Measurements from ENCODE around the gene SERAC1. TPM values are rescaled to one million over a fixed set of nuclear protein-coding genes. Genes with fewer than 3 reads are reported as not detected.

The SERAC1 gene
- total RNA-seq, 1 donor, result 11.2 TPM

DNA sequence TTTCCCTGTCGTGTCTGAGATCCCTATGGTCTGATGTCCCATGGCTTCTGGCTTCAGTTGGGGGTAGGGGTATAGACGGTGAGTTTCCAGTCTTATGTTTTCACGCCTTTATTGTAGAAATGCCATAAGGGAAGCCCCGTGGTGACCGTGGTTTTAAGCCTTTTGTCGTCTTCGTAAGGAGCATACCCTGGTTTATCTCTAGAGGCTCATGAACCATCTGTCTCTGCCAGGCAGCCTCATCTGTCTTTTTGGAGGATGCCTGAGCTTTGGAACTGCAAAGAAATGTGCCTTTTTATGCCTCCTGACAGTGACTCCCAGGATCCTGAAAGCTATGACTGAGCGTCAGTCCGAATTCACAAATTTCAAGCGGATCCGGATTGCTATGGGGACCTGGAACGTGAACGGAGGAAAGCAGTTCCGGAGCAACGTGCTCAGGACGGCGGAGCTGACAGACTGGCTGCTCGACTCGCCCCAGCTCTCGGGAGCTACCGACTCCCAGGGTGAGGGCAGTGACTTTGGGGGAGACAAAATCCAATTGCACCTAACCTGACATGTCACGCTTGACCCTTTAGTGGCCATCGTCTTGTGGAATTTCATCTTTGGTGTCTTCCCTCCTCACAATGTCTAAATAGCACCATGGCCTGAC lies 101.8 kb downstream of the SERAC1 start:
- TF ChIP-seq, protein P1, sequence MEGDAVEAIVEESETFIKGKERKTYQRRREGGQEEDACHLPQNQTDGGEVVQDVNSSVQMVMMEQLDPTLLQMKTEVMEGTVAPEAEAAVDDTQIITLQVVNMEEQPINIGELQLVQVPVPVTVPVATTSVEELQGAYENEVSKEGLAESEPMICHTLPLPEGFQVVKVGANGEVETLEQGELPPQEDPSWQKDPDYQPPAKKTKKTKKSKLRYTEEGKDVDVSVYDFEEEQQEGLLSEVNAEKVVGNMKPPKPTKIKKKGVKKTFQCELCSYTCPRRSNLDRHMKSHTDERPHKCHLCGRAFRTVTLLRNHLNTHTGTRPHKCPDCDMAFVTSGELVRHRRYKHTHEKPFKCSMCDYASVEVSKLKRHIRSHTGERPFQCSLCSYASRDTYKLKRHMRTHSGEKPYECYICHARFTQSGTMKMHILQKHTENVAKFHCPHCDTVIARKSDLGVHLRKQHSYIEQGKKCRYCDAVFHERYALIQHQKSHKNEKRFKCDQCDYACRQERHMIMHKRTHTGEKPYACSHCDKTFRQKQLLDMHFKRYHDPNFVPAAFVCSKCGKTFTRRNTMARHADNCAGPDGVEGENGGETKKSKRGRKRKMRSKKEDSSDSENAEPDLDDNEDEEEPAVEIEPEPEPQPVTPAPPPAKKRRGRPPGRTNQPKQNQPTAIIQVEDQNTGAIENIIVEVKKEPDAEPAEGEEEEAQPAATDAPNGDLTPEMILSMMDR (IDR thresholded peaks at IDR 0.05; ENCODE audit: insufficient read depth, low read length), result no peak
- H3K4me3 ChIP-seq (ENCODE audit: low read depth, low read length), result no peak overlapping the region
- DNase-seq (ENCODE audit: low read depth), result no peak

DNA sequence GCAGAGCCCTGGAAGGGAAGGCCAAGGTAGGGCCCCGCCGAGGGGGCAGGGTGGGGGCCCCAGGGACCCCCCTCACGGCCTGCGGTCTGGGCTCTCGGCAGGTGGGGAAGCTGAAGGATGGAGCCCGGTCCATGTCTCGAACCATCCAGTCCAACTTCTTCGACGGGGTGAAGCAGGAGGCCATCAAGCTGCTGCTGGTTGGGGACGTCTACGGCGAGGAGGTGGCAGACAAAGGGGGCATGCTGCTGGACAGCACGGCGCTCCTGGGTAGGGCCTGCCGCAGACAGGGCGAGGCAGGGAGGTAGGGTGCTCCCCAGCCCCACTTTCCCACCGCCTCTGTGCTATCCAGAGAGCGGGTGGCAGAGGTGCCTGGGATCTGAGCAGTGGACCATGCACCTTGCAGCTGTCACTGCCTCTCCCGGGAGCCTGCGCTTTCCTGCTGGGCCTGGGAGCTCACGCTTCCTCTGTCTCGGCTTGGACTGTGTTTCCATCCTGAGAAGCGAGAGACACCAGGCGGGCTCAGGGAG lies 103.3 kb downstream of the SERAC1 start:
- no peak overlapping the region for H3K4me3 ChIP-seq (ENCODE audit: low read depth, low read length)
- DNase-seq (ENCODE audit: low read depth), result no peak
- TF ChIP-seq, protein P1 (IDR thresholded peaks at IDR 0.05; ENCODE audit: insufficient read depth, low read length), result no peak

DNA sequence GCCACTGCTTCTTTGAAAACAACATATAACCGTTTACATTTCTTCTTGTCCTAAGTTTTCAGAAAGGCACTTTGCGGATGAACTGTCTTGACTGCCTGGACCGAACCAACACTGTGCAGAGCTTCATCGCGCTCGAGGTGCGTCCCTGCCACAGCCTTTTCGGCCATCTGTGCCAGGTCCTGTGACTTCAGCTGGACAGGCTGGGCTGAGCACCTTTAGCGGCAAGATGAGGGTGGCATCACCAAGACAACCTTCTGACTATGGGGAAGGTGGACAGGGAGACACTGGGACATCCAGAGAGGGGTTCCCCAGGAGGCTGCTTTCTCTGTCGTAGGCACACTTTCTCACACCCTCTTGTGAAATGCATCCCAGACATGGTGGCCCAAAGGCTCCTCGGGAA lies 104.3 kb downstream of the SERAC1 start:
- H3K4me3 ChIP-seq (ENCODE audit: low read depth, low read length), result no peak overlapping the region
- DNase-seq (ENCODE audit: low read depth), result no peak
- TF ChIP-seq, protein P1 (IDR thresholded peaks at IDR 0.05; ENCODE audit: insufficient read depth, low read length), result no peak

DNA sequence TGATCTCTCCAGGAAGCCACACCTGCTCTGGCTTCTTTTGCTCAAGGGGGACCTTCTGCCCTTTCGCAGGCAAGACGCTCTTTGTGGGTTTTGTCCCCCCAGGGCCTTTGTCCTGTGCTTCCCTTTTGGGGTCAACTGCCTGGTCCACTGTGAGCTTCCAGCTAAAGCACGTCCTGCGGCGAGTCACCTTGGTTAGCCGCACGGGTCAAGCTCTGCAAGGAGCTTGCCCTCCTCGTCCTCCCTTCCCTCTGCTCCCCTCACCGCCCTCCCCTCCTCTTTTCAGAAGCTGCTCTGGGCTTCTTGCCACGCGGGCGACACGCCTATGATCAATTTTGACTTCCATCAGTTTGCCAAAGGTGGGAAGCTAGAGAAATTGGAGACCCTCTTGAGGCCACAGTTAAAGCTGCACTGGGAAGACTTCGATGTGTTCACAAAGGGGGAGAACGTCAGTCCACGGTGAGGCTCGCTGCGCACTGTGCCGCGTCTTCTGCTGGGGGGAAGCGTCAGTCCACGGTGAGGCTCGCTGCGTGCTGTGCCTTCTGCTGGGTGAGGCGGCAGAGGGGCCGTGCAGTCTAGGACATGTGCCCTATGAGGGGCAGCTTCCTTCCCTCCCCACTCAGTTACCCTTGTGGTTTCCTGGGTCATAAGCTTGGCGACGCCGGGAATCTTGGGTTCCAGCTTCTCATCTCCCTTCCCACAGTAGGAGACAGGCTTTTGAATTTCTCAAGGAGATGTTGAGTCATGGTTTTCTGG lies 106.2 kb downstream of the SERAC1 start:
- TF ChIP-seq, protein P1 (IDR thresholded peaks at IDR 0.05; ENCODE audit: insufficient read depth, low read length), result no peak
- DNase-seq (ENCODE audit: low read depth), result no peak
- H3K4me3 ChIP-seq (ENCODE audit: low read depth, low read length), result no peak overlapping the region

DNA sequence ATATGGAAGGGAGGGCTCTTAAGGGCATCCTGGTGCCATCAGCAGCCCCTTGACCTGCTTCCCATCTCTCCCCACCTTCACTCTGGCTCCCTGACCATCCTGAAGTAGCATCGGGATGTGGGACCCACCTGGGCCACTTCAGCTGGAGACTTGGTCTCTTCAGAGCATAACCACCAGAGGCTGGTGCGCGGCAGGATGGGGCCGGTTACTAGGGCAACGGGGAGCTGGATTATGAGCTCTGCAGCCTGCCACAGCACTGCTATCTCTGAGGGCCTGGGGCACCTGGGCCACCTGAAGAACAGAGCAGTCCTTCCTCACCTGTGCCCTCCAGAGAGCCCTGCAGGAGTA lies 106.7 kb downstream of the SERAC1 start:
- TF ChIP-seq, protein P1 (IDR thresholded peaks at IDR 0.05; ENCODE audit: insufficient read depth, low read length), result no peak

DNA sequence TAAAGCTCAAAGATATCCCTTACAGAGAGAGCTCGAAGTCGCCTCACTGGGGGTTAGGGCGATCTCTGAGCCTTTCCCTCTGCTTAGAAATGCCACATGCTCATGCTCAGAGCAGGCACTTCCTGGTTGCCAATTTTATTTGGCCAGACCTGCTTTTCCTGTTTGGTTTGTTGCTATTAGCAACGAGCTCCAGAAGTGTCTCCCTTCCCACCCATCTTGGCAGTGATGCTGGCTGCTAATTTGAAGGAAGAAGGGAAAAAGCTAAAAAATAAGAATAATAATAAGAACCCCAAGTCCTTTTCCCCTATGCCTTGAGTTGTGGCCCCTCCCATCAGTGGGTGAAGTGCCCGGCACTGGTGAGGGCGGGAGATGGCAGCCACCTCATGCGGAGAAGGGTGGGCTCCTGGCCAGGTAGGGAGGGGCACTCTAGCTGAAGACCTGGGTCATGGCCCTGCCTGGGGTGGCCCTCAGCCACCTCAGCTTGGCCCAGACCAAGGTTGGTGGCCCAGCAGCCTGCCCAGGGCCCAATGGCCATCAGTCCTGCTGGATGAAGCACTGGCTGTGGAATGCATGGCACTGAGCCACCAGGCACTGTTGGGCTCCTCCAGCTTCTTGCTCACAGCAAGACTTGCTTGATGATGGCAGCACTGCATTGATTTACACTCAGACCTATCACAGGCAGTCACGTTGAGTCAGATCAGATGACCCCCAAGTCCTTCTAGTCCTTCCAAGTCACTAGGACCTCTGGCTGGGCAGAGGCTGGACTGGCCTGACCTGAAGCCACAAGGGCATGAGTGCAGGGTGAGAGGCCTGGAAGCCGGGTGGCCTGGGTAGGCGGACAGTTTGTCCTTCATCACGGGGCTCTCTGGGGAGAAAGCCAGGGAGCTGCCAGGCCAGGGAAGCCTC lies 107.4 kb downstream of the SERAC1 start:
- DNase-seq (ENCODE audit: low read depth), result peak; percentile 97
- no peak overlapping the region for H3K4me3 ChIP-seq (ENCODE audit: low read depth, low read length)
- TF ChIP-seq, protein P1 (IDR thresholded peaks at IDR 0.05; ENCODE audit: insufficient read depth, low read length), result no peak

More for the DNA sequence above, 106.7 kb downstream of the SERAC1 start:
- no peak for DNase-seq (ENCODE audit: low read depth)
- no peak overlapping the region for H3K4me3 ChIP-seq (ENCODE audit: low read depth, low read length)
